Thoracic aorta (tissue), 2 donors: ENCODE data around the gene PDGFD. TPM values are rescaled to one million over a fixed set of nuclear protein-coding genes. Genes with fewer than 3 reads are reported as not detected.

Experiments used
- ATAC-seq: fragments of 150-250 bp; one replicate; pipeline ENCODE4 v1.8.0; 2017; ENCODE audit warnings: low read depth; ENCODE audit not compliant: insufficient number of reproducible peaks, low FRiP score
- DNase-seq: peaks from one replicate; pipeline ENCODE4 v3.0.0-alpha.2; 2020; ENCODE audit warnings: low spot score
- H3K27ac ChIP-seq, 2 donors: fragments of 200-600 bp; sonication (generic); 1 replicate in 1 of 2; 2 replicates in 1 of 2; pipeline ENCODE4 v1.5.1; 2016; ENCODE audit warnings: mild to moderate bottlenecking in 2 of 2, moderate library complexity in 2 of 2
- H3K27me3 ChIP-seq: fragments of 200-600 bp; sonication (generic); replicated peaks from 2 replicates; pipeline ENCODE4 v1.6.0; 2016; ENCODE audit warnings: mild to moderate bottlenecking; ENCODE audit not compliant: insufficient read depth
- H3K36me3 ChIP-seq: fragments of 200-600 bp; sonication (generic); one replicate; pipeline ENCODE4 v1.5.1; 2016
- H3K4me1 ChIP-seq, 2 donors: fragments of 200-600 bp; sonication (generic); 1 replicate in 1 of 2; 2 replicates in 1 of 2; pipeline versions ENCODE4 v1.5.1 to v1.6.0; 2016; ENCODE audit warnings: low read depth in 2 of 2, mild to moderate bottlenecking in 1 of 2; ENCODE audit not compliant: control insufficient read depth in 1 of 2
- H3K4me3 ChIP-seq: fragments of 200-600 bp; sonication (generic); 2 replicates; pipeline ENCODE4 v1.5.1; 2016; ENCODE audit warnings: mild to moderate bottlenecking
- H3K9me3 ChIP-seq: fragments of 200-600 bp; sonication (generic); 2 replicates; pipeline ENCODE4 v1.5.1; 2016
- CTCF ChIP-seq: fragments of 200-600 bp; sonication (generic); IDR thresholded peaks from one replicate; pipeline ENCODE4 v1.5.1; 2019; ENCODE audit warnings: antibody characterized with exemption
- total RNA-seq, 2 donors: library from RNA; depleted of rRNA; stranded (reverse); fragments of >200 nt; gene quantifications; one replicate each; pipeline versions ENCODE4 v1.1.0 to v1.2.3, GENCODE V29; 2016

PDGFD gene
- total RNA-seq, 2 donors from 2014 or later, result 135 to 152 TPM

DNA sequence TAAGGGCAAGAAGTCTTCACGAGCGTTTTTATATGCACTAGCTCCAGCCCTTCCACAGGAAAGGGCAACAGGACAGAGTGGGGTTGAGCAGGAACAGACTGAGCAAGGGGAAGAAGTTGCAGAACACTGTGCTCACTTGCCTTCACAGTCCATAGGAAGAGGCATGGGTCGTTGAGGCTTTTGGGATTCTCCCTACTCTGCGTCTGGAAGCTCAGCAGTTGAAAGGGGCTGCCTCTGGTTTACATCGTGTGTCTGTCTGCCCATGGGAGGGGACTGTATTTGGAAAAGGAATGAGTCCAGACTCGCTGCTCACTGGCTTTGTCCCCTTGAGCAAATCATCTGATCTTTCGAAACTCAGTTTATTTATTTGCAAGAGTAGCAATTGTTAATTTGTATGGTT, 1.1 kb upstream of the PDGFD start:
- Histone ChIP-seq H3K9me3 (no peaks in the 10 kb centered on the region), H3K4me1 (peaks cover 0 to 7% of the 10 kb centered on the region in 2 donors), H3K27ac (no peak overlapping the region), H3K4me3 (no peak overlapping the region), H3K27me3 (no peaks in the 10 kb centered on the region), H3K36me3 (no peaks in the 10 kb centered on the region)
- DNase-seq, result no peak
- ATAC-seq, result no peak
- no peak for TF ChIP-seq CTCF

- no peak for TF ChIP-seq CTCF
- ATAC-seq, result no peak
- Histone ChIP-seq H3K4me1 (peaks cover 0 to 7% of the 10 kb centered on the region in 2 donors), H3K4me3 (peak overlapping the region; percentile 75), H3K27me3 (no peaks in the 10 kb centered on the region), H3K9me3 (no peaks in the 10 kb centered on the region), H3K36me3 (no peaks in the 10 kb centered on the region), H3K27ac (peak overlapping the region; percentile 42 to 74)
- DNase-seq, result peak; percentile 5
Measured at GRCh38 chr11:104163100-104164027, 583 bp downstream of the PDGFD start.

- no peak for TF ChIP-seq CTCF
- Histone ChIP-seq H3K9me3 (no peaks in the 10 kb centered on the region), H3K4me1 (peaks cover 0 to 7% of the 10 kb centered on the region in 2 donors), H3K36me3 (no peaks in the 10 kb centered on the region), H3K27me3 (no peaks in the 10 kb centered on the region), H3K4me3 (peak overlapping the region; percentile 75), H3K27ac (no peak overlapping the region)
- DNase-seq (no peak), ATAC-seq (no peak)
Measured at GRCh38 chr11:104161751-104162450, 2.0 kb downstream of the PDGFD start.

DNA sequence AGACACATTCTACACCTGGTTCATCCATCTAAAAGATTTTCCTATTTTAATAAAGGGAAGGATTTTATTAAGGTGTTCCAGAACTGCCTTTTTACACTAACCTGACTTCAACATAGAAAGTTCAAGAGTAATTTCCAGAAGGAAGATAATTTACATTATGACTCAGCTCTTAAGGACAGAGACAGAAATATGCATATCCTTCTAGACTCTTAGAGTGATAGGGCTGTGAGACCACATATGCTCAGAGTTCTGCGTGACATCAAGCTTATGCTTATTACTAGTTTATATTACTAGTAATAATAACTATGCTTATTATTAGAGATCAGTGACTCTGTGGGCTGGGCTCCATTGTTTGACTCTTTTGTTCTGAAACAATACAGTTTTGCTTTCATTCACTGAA, 4.6 kb downstream of the PDGFD start:
- Histone ChIP-seq H3K36me3 (no peaks in the 10 kb centered on the region), H3K4me3 (no peak overlapping the region), H3K27ac (no peak overlapping the region), H3K4me1 (peaks cover 0 to 7% of the 10 kb centered on the region in 2 donors), H3K27me3 (no peaks in the 10 kb centered on the region), H3K9me3 (no peaks in the 10 kb centered on the region)
- no peak for TF ChIP-seq CTCF
- DNase-seq, result no peak
- ATAC-seq, result no peak

DNA sequence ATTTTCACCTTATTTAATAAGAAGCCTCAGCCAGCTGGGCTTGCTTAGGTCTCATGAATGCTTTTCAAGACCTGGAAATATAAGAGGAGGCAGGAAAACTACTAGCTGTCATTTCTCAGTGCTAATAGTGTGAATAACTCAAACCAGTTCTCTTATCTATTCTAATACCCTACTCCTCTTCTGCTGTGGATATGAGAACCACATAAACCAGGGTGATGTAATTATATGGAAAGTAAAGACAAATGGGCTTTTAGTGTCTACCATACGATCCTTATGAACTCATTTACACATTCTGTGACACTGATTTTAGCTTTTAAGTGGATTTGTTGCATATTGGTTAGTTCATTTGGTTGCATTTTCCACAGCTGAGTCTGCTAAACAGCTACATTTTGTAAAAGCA, 8.6 kb downstream of the PDGFD start:
- DNase-seq (no peak), ATAC-seq (no peak)
- no peaks in the 10 kb centered on the region for H3K4me1 ChIP-seq
- TF ChIP-seq CTCF, result no peak
- no peaks in the 10 kb centered on the region for H3K27me3 ChIP-seq
- H3K36me3 ChIP-seq, result no peaks in the 10 kb centered on the region
- no peak overlapping the region for H3K27ac ChIP-seq
- H3K4me3 ChIP-seq, result no peak overlapping the region
- no peaks in the 10 kb centered on the region for H3K9me3 ChIP-seq
